AG10803 (cell line): Measurements from ENCODE around the gene HOXB5.

Experiments used
- DNase-seq: peaks from one replicate; pipeline ENCODE4 v3.0.0; 2010; ENCODE audit warnings: low read depth
- H3K4me3 ChIP-seq: 2 replicates; pipeline ENCODE4 v1.5.1; 2011; ENCODE audit warnings: mild to moderate bottlenecking, low read length, control low read depth
- TF ChIP-seq, protein P1 (sequence below): conservative IDR thresholded peaks from 2 replicates; pipeline ENCODE4 v1.5.1; 2011; ENCODE audit warnings: mild to moderate bottlenecking, low read length, control low read depth, inconsistent platforms

The HOXB5 gene

GRCh38 chr17:48608494-48608834 lies 14.9 kb upstream of the HOXB5 start:
- peak overlapping the region; percentile 67; the same call in 1 of the 2 replicates for H3K4me3 ChIP-seq
- DNase-seq: no peak
- TF ChIP-seq, protein P1, sequence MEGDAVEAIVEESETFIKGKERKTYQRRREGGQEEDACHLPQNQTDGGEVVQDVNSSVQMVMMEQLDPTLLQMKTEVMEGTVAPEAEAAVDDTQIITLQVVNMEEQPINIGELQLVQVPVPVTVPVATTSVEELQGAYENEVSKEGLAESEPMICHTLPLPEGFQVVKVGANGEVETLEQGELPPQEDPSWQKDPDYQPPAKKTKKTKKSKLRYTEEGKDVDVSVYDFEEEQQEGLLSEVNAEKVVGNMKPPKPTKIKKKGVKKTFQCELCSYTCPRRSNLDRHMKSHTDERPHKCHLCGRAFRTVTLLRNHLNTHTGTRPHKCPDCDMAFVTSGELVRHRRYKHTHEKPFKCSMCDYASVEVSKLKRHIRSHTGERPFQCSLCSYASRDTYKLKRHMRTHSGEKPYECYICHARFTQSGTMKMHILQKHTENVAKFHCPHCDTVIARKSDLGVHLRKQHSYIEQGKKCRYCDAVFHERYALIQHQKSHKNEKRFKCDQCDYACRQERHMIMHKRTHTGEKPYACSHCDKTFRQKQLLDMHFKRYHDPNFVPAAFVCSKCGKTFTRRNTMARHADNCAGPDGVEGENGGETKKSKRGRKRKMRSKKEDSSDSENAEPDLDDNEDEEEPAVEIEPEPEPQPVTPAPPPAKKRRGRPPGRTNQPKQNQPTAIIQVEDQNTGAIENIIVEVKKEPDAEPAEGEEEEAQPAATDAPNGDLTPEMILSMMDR: no peak

- no peak for DNase-seq
- TF ChIP-seq, protein P1: no peak
- no peak overlapping the region for H3K4me3 ChIP-seq
These were observed 13.5 kb upstream of the HOXB5 start for GRCh38 chr17:48606892-48607614.

DNA sequence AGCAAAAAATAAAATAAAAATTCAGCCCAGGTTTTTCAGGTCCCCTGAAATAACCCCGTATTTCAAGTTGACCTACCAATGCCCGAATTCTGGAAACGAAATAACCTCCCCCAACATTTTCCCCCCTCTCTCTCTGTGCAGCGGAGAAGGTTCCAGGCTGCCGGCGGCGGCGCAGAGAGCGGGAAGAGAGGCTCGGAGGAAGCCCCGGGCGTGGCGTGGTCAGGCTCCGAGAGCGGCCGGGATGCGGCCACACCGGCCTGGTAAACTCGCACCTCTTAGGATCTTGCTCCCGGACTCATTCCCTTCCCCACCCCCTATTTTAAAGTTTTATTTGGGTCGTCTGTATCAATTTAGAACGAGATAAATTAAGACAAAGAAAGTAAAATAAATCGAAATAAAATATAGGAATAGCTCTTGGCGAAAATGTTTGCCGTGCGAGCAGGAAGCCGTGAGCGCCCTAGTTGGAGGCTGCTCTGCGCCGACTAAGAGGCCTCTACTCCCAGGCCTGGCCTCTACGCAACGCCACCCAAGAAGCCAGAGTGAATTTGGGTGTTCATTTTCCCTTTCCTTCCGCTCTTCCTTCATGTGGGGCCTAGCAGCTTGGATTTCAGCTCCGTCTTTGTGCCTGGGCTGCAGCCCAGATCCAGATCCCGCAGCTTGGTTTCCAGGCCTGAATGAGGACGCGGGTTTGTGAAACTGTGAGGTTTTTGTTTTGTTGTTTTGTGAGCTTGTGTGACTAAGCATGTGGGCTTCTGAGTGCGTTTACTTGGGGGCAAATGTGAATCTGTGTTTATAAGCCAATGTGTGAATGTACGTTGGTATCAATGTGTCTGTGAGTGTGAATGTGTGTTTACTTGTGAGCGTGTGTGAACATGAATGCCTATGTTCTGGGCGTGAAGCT lies 12.7 kb upstream of the HOXB5 start:
- no peak for DNase-seq
- H3K4me3 ChIP-seq: peak overlapping the region; percentile 36
- TF ChIP-seq, protein P1: no peak

- TF ChIP-seq, protein P1: no peak
- H3K4me3 ChIP-seq: peak overlapping the region; percentile 89
- DNase-seq: no peak
These were observed 11.9 kb upstream of the HOXB5 start for GRCh38 chr17:48605409-48605919.

- peak within 1 kb of the TSS; percentile 89 for H3K4me3 ChIP-seq
- TF ChIP-seq, protein P1: 0 out of 2 replicates have a peak, but pooled peaks have one; percentile 9
- DNase-seq: peak; percentile 78
These were observed 11.3 kb upstream of the HOXB5 start, which contains the start of gene HOXB6 for GRCh38 chr17:48604770-48605329. HOXB6 (minus strand) TSS chr17:48604986; CDS start chr17:48598150, 6,836 bp downstream.

DNA sequence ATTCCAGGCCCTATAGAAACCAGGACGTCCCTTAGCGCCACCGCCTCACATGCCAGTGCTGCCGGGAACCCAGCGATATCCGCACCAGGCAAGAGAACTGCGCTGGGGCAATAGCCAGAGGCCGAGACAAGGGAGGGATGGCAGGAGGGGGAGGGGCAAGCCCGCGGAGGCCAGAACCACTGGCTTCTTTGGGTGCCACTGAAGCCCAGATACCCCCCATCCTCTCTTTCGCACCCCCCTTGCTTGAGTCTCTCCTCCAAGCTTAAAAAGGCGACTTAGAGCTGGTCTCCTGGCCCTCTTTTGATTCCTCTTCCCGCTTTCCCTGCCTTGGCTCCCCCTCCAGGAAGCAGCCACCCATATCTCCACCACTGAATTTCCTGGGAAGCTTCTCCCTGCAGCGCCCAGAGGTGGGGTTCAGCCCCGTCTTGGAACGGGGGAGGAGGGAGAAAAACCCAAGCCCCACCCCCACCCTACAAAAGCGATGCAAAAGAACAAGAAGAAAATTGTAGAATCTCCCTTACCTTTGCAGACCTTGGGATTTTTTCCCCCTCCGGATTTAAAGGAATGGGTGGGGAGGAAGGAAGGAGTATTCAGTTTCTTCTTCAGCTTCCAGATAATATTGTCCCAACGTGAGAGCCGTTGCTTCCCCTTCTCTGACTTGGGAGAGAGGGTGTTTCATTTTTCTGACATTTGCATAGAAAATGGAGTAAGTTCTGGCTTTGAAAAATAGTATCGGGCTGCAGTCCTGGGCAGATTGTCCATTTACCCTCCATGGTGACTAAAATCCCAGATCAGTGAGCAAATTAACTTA lies 10.6 kb upstream of the HOXB5 start:
- H3K4me3 ChIP-seq: peak overlapping the region; percentile 89
- TF ChIP-seq, protein P1: peak; percentile 37
- no peak for DNase-seq
